Raji (cell line): ENCODE measurements around the gene GABARAPL2.

ENCODE experiments used
- POLR2A ChIP-seq: IDR thresholded peaks from 2 replicates; pipeline ENCODE4 v1.6.1; 2011; ENCODE audit warnings: low read depth, low read length, control low read depth; ENCODE audit not compliant: insufficient read depth

GABARAPL2 gene

GRCh38 chr16:75566040-75566757, at the start of gene GABARAPL2:
Gene GABARAPL2 (plus strand): TSS chr16:75566379. CDS start chr16:75566487, 108 bp downstream.
- TF ChIP-seq POLR2A: peak; percentile 56

- TF ChIP-seq POLR2A: no peak
Observed at GRCh38 chr16:75519175-75519574, 47.0 kb upstream of the GABARAPL2 start.

GRCh38 chr16:75526032-75526790, 40.0 kb upstream of the GABARAPL2 start:
- no peak for TF ChIP-seq POLR2A

GRCh38 chr16:75527825-75528299, 38.3 kb upstream of the GABARAPL2 start:
- TF ChIP-seq POLR2A: no peak

- TF ChIP-seq POLR2A: no peak
Observed at GRCh38 chr16:75529056-75529905, 36.9 kb upstream of the GABARAPL2 start.

GRCh38 chr16:75529959-75530358, 36.2 kb upstream of the GABARAPL2 start:
- TF ChIP-seq POLR2A: no peak

GRCh38 chr16:75532142-75532765, 33.9 kb upstream of the GABARAPL2 start:
- TF ChIP-seq POLR2A: no peak

- no peak for TF ChIP-seq POLR2A
Observed at GRCh38 chr16:75532791-75533190, 33.4 kb upstream of the GABARAPL2 start.

- TF ChIP-seq POLR2A: no peak
Observed at GRCh38 chr16:75534560-75535205, 31.5 kb upstream of the GABARAPL2 start.

- TF ChIP-seq POLR2A: no peak
Observed at GRCh38 chr16:75535211-75535843, 30.9 kb upstream of the GABARAPL2 start.

- no peak for TF ChIP-seq POLR2A
Observed at GRCh38 chr16:75535901-75536300, 30.3 kb upstream of the GABARAPL2 start, which contains the start of gene CHST5. Gene CHST5 (minus strand): TSS chr16:75536108. CDS start chr16:75530384, 5,724 bp downstream.

- TF ChIP-seq POLR2A: no peak
Observed at GRCh38 chr16:75537776-75538175, 28.4 kb upstream of the GABARAPL2 start.

GRCh38 chr16:75541236-75541635, 24.9 kb upstream of the GABARAPL2 start:
- TF ChIP-seq POLR2A: no peak

GRCh38 chr16:75546293-75546692, 19.9 kb upstream of the GABARAPL2 start:
- TF ChIP-seq POLR2A: no peak
